Esophagus squamous epithelium (tissue), 5 donors: ENCODE results near the gene UNC93B1. TPM values are rescaled to one million over a fixed set of nuclear protein-coding genes. Genes with fewer than 3 reads are reported as not detected.
"Not testable (repeated sequence)": the region's sequence is repeated elsewhere in the genome, so short reads cannot be mapped to it uniquely, and the experiment has no call there.

Experiments used
- DNase-seq: peaks from one replicate; lab custom pipeline; 2025; lab: John Stamatoyannopoulos, UW
- H3K27ac ChIP-seq, 4 donors: fragments of 200-600 bp; sonication (generic); one replicate each; pipeline ENCODE4 v1.5.1; 2016 to 2019; ENCODE audit warnings: mild to moderate bottlenecking in 1 of 4
- H3K27me3 ChIP-seq, 4 donors: fragments of 200-600 bp; sonication (generic); 1 replicate in 3 of 4; 2 replicates in 1 of 4; pipeline versions ENCODE4 v1.5.1 to v1.6.0; 2017 to 2021; ENCODE audit warnings: antibody characterized with exemption in 1 of 4
- H3K36me3 ChIP-seq, 3 donors: fragments of 200-600 bp; sonication (generic); one replicate each; pipeline ENCODE4 v1.5.1; 2016 to 2019
- H3K4me1 ChIP-seq, 3 donors: fragments of 200-600 bp; sonication (generic); one replicate each; pipeline ENCODE4 v1.5.1; 2017 to 2019
- H3K4me3 ChIP-seq, 4 donors: fragments of 200-600 bp; sonication (generic); 1 replicate in 3 of 4; 2 replicates in 1 of 4; pipeline ENCODE4 v1.5.1; 2016 to 2019; ENCODE audit warnings: mild to moderate bottlenecking in 2 of 4, moderate library complexity in 1 of 4
- H3K9me3 ChIP-seq, 3 donors: fragments of 200-600 bp; sonication (generic); one replicate each; pipeline ENCODE4 v1.5.1; 2016 to 2019
- WGBS, 2 donors: methylation state at CpG; one replicate each; pipeline ENCODE4 v1.1.5; 2018; 5-methylcytosine and 5-hydroxymethylcytosine counted together
- intact Hi-C: fragments of 100-400 bp; cut with DNase I; formaldehyde crosslinking; loops from one replicate; pipeline ENCODE4 v1.15.0; 2022
- small RNA-seq, 4 donors: library from RNA; depleted of rRNA; stranded (forward); fragments of <200 nt; gene quantifications; one replicate each; pipeline ENCODE3, GENCODE V24; 2016
- total RNA-seq, 4 donors: library from RNA; depleted of rRNA; stranded (reverse); fragments of >200 nt; gene quantifications; one replicate each; pipeline ENCODE4 v1.1.0, GENCODE V29; 2016
- TF ChIP-seq, protein P1 (sequence below), 6 experiments: fragments of 450-650 bp in 4 of 6; fragments of 200-600 bp in 2 of 6; sonication (generic) in 2 of 6; IDR thresholded peaks; one replicate each; pipeline ENCODE4 v1.5.1; 2016 to 2019; ENCODE audit warnings: antibody characterized with exemption in 6 of 6, mild to moderate bottlenecking in 4 of 6, moderate library complexity in 4 of 6
- donor health status: DM: yes; HTN: yes; CAD: no.

Gene UNC93B1
- total RNA-seq, 4 donors from 2014 or later: 13.5 to 38.0 (median 31.5) TPM

DNA sequence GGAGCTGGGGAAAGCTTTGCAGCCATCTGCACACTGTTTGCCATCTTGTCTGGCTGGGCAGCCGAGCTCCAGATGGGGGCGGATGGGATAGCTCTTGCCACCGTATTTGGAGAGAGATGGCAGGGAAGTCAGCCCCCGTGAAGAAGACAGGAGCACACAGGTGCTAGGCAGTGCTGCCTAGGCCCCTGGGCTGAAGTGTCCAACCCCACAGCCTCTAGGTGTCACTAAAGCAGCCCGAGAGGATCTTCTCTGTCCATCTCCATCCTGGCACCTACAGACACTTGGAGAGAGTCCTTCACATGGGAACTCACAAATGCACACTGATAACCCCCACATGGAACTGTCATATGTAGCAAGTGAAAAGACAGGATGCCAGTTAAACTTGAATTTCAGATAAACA, 60.5 kb downstream of the UNC93B1 start:
- H3K27ac ChIP-seq, H3K9me3 ChIP-seq, H3K4me3 ChIP-seq, H3K36me3 ChIP-seq, H3K4me1 ChIP-seq, DNase-seq, H3K27me3 ChIP-seq, intact Hi-C loops: not testable (repeated sequence)
- WGBS, 2 donors: 60 to 83% methylated on average over 1 of the region's 5 CpGs
- TF ChIP-seq, protein P1, sequence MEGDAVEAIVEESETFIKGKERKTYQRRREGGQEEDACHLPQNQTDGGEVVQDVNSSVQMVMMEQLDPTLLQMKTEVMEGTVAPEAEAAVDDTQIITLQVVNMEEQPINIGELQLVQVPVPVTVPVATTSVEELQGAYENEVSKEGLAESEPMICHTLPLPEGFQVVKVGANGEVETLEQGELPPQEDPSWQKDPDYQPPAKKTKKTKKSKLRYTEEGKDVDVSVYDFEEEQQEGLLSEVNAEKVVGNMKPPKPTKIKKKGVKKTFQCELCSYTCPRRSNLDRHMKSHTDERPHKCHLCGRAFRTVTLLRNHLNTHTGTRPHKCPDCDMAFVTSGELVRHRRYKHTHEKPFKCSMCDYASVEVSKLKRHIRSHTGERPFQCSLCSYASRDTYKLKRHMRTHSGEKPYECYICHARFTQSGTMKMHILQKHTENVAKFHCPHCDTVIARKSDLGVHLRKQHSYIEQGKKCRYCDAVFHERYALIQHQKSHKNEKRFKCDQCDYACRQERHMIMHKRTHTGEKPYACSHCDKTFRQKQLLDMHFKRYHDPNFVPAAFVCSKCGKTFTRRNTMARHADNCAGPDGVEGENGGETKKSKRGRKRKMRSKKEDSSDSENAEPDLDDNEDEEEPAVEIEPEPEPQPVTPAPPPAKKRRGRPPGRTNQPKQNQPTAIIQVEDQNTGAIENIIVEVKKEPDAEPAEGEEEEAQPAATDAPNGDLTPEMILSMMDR (IDR thresholded peaks at IDR 0.05): peak in 1 of 6 experiments; percentile 11

Small RNAs within 50 kb of the gene (small RNA-seq; reads per million reads assigned to genes)
- 0 to 0.15 (median 0) reads per million in 4 donors for gene MIR6753

Other genes starting within 250 kb of the UNC93B1 start
- gene ALDH3B1, start 6.2 kb upstream of the UNC93B1 start, total RNA-seq: 10 to 100 TPM in 2 of 4 donors, 1 to 10 TPM in 2; 1.6 to 15.7 (median 8.0) TPM
- 100 to 1,000 TPM; 112 to 192 (median 135) TPM for gene NDUFS8, start 26.6 kb upstream of the UNC93B1 start, total RNA-seq
- 10 to 100 TPM; 46.6 to 70.5 (median 63.5) TPM for gene TCIRG1, start 34.9 kb upstream of the UNC93B1 start, total RNA-seq
- 10 to 100 TPM in 1 of 4 donors, 1 to 10 TPM in 3; 1.1 to 13.0 (median 4.2) TPM for gene CHKA, start 117.3 kb upstream of the UNC93B1 start, total RNA-seq
- 10 to 100 TPM; 18.4 to 37.6 (median 21.9) TPM for gene KMT5B, start 209.2 kb upstream of the UNC93B1 start, total RNA-seq